Measurements from ENCODE around the gene UBA5. TPM values are rescaled to one million over a fixed set of nuclear protein-coding genes. Genes with fewer than 3 reads are reported as not detected.

UBA5 gene
- total and polyA plus RNA-seq, 2 of the 13 experiments (the other 11 are each of a cell fraction or from before 2014, with no cell fraction given), result 30.2 to 46.8 TPM

DNA sequence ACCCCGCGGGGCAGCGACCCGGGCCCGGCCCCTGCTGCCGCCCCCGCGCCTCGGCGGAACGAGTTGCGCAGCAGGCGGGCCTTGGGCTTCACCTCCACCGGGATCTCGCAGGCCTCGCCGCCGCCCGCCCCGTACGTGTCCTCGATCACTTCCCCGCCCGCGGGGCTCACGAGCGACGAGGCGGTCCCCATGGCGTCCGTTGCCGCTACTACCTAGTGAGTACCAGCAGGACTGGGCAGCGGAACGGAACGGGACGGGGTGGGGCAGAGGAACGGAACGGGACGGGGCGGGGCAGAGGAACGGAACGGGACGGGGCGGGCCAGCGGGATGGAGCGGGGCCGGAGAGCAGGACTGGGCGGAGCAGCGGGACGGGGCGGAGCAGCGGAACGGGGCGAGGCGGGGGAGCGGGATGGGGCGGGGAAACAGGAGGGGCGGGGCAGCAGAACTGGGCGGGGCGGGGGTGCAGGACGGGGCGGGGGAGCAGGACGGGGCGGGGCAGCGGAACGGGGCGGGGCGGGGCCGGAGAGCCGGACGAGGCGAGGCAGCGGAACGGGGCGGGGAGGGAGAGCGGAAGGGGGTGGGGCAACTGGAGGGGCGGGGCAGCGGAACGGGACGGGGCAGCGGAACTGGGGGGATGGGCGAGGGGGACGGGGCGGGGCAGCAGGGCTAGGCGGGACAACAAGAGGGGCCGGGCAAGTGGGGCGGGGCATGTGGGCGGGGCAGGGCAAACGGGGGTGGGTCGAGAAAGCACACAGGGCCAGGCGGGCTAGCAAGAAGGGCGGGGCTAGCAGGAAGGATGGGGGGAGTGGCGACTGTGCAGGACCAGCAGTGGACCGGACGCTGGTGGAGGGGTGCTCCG, 62.3 kb downstream of the UBA5 start, which contains the start of gene NPHP3 (continued):
- TF ChIP-seq RARG (CRISPR knock-in tag; IDR thresholded peaks at IDR 0.05; ENCODE audit: low read depth) (no peak), SP140L (CRISPR knock-in tag; IDR thresholded peaks at IDR 0.05; ENCODE audit: borderline replicate concordance) (no peak), CBX1 (IDR thresholded peaks at IDR 0.05; ENCODE audit: low read depth) (no peak), ZNF790 (CRISPR knock-in tag; IDR thresholded peaks at IDR 0.05; ENCODE audit: borderline replicate concordance) (no peak), SP5 (CRISPR knock-in tag; IDR thresholded peaks at IDR 0.05; ENCODE audit: borderline replicate concordance, low read depth) (peak; percentile 88), NFE2L1 (CRISPR knock-in tag; IDR thresholded peaks at IDR 0.05; ENCODE audit: borderline replicate concordance) (no peak), MTA3 (CRISPR knock-in tag; IDR thresholded peaks at IDR 0.05) (no peak), ZNF816 (CRISPR knock-in tag; IDR thresholded peaks at IDR 0.05; ENCODE audit: borderline replicate concordance) (no peak), TMF1 (CRISPR knock-in tag; IDR thresholded peaks at IDR 0.05; ENCODE audit: low read depth) (0 out of 2 replicates have a peak, but pooled peaks have one; percentile 41), ZBTB42 (CRISPR knock-in tag; IDR thresholded peaks at IDR 0.05) (no peak), CSRNP2 (CRISPR knock-in tag; conservative IDR thresholded peaks at IDR 0.05; ENCODE audit: low read depth) (peak; percentile 71; the same call in 1 of the 2 replicates)
- TF ChIP-seq, protein P1, sequence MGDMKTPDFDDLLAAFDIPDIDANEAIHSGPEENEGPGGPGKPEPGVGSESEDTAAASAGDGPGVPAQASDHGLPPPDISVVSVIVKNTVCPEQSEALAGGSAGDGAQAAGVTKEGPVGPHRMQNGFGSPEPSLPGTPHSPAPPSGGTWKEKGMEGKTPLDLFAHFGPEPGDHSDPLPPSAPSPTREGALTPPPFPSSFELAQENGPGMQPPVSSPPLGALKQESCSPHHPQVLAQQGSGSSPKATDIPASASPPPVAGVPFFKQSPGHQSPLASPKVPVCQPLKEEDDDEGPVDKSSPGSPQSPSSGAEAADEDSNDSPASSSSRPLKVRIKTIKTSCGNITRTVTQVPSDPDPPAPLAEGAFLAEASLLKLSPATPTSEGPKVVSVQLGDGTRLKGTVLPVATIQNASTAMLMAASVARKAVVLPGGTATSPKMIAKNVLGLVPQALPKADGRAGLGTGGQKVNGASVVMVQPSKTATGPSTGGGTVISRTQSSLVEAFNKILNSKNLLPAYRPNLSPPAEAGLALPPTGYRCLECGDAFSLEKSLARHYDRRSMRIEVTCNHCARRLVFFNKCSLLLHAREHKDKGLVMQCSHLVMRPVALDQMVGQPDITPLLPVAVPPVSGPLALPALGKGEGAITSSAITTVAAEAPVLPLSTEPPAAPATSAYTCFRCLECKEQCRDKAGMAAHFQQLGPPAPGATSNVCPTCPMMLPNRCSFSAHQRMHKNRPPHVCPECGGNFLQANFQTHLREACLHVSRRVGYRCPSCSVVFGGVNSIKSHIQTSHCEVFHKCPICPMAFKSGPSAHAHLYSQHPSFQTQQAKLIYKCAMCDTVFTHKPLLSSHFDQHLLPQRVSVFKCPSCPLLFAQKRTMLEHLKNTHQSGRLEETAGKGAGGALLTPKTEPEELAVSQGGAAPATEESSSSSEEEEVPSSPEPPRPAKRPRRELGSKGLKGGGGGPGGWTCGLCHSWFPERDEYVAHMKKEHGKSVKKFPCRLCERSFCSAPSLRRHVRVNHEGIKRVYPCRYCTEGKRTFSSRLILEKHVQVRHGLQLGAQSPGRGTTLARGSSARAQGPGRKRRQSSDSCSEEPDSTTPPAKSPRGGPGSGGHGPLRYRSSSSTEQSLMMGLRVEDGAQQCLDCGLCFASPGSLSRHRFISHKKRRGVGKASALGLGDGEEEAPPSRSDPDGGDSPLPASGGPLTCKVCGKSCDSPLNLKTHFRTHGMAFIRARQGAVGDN (CRISPR knock-in tag; IDR thresholded peaks at IDR 0.05), result peak; percentile 36
- TF ChIP-seq, protein P2, sequence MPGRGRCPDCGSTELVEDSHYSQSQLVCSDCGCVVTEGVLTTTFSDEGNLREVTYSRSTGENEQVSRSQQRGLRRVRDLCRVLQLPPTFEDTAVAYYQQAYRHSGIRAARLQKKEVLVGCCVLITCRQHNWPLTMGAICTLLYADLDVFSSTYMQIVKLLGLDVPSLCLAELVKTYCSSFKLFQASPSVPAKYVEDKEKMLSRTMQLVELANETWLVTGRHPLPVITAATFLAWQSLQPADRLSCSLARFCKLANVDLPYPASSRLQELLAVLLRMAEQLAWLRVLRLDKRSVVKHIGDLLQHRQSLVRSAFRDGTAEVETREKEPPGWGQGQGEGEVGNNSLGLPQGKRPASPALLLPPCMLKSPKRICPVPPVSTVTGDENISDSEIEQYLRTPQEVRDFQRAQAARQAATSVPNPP (CRISPR knock-in tag; IDR thresholded peaks at IDR 0.05), result peak; percentile 79
- TF ChIP-seq, protein P3, sequence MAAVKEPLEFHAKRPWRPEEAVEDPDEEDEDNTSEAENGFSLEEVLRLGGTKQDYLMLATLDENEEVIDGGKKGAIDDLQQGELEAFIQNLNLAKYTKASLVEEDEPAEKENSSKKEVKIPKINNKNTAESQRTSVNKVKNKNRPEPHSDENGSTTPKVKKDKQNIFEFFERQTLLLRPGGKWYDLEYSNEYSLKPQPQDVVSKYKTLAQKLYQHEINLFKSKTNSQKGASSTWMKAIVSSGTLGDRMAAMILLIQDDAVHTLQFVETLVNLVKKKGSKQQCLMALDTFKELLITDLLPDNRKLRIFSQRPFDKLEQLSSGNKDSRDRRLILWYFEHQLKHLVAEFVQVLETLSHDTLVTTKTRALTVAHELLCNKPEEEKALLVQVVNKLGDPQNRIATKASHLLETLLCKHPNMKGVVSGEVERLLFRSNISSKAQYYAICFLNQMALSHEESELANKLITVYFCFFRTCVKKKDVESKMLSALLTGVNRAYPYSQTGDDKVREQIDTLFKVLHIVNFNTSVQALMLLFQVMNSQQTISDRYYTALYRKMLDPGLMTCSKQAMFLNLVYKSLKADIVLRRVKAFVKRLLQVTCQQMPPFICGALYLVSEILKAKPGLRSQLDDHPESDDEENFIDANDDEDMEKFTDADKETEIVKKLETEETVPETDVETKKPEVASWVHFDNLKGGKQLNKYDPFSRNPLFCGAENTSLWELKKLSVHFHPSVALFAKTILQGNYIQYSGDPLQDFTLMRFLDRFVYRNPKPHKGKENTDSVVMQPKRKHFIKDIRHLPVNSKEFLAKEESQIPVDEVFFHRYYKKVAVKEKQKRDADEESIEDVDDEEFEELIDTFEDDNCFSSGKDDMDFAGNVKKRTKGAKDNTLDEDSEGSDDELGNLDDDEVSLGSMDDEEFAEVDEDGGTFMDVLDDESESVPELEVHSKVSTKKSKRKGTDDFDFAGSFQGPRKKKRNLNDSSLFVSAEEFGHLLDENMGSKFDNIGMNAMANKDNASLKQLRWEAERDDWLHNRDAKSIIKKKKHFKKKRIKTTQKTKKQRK (IDR thresholded peaks at IDR 0.05; ENCODE audit: low read length), result no peak
- TF ChIP-seq, protein P4, sequence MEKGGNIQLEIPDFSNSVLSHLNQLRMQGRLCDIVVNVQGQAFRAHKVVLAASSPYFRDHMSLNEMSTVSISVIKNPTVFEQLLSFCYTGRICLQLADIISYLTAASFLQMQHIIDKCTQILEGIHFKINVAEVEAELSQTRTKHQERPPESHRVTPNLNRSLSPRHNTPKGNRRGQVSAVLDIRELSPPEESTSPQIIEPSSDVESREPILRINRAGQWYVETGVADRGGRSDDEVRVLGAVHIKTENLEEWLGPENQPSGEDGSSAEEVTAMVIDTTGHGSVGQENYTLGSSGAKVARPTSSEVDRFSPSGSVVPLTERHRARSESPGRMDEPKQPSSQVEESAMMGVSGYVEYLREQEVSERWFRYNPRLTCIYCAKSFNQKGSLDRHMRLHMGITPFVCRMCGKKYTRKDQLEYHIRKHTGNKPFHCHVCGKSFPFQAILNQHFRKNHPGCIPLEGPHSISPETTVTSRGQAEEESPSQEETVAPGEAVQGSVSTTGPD (CRISPR knock-in tag; IDR thresholded peaks at IDR 0.05), result no peak

Data from HepG2 (cell line).